CD8-positive, alpha-beta memory T cell (primary cell): ENCODE data around the gene DLX2. TPM values are rescaled to one million over a fixed set of nuclear protein-coding genes. Genes with fewer than 3 reads are reported as not detected.
"Not testable (repeated sequence)": the region's sequence is repeated elsewhere in the genome, so short reads cannot be mapped to it uniquely, and the experiment has no call there.

Source experiments
- CTCF ChIA-PET: fragments of 350-600 bp; sonication (Branson Sonifier 250); formaldehyde crosslinking; loops from one replicate; lab custom pipeline; 2021; ENCODE audit warnings: antibody characterized with exemption; lab: Charles Lee
- POLR2A ChIA-PET: fragments of 350-600 bp; sonication (Branson Sonifier 250); formaldehyde crosslinking; loops from one replicate; lab custom pipeline; 2021; ENCODE audit warnings: antibody characterized with exemption; lab: Charles Lee
- DNase-seq, 5 donors: peaks; one replicate each; pipeline versions ENCODE4 v3.0.0 to v3.0.0-alpha.2; 2020 to 2022; ENCODE audit warnings: mixed read lengths in 1 of 5
- H3K27ac ChIP-seq: one replicate; pipeline ENCODE4 v1.7.0; 2013; ENCODE audit warnings: low read depth, mild to moderate bottlenecking, low read length, moderate library complexity
- H3K27me3 ChIP-seq: 2 replicates; pipeline ENCODE4 v1.7.0; 2013; ENCODE audit warnings: low read length, mild to moderate bottlenecking; ENCODE audit not compliant: insufficient read depth, poor library complexity, severe bottlenecking
- H3K36me3 ChIP-seq: 2 replicates; pipeline ENCODE4 v1.7.0; 2013; ENCODE audit warnings: mild to moderate bottlenecking, low read length, moderate library complexity; ENCODE audit not compliant: insufficient read depth
- H3K4me1 ChIP-seq: 2 replicates; pipeline ENCODE4 v1.7.0; 2013; ENCODE audit warnings: mild to moderate bottlenecking, low read length, moderate library complexity; ENCODE audit not compliant: insufficient read depth
- H3K4me3 ChIP-seq: 2 replicates; pipeline ENCODE4 v1.7.0; 2013; ENCODE audit warnings: mild to moderate bottlenecking, low read length
- H3K9me3 ChIP-seq: 2 replicates; pipeline ENCODE4 v1.7.0; 2013; ENCODE audit warnings: mild to moderate bottlenecking, low read length
- H3K27ac Mint-ChIP-seq, 8 donors: one replicate each; pipeline ENCODE4 v1.8.0; 2020 to 2021; ENCODE audit warnings: mixed read lengths in 8 of 8, mild to moderate bottlenecking in 6 of 8, inconsistent platforms in 3 of 8, moderate library complexity in 3 of 8
- H3K27me3 Mint-ChIP-seq, 2 donors: one replicate each; pipeline ENCODE4 v1.8.0; 2020 to 2021; ENCODE audit warnings: mixed read lengths in 2 of 2, mild to moderate bottlenecking in 1 of 2, moderate library complexity in 1 of 2
- H3K36me3 Mint-ChIP-seq, 3 donors: one replicate each; pipeline ENCODE4 v1.8.0; 2020 to 2021; ENCODE audit warnings: mixed read lengths in 3 of 3, inconsistent platforms in 1 of 3, mild to moderate bottlenecking in 1 of 3
- H3K4me1 Mint-ChIP-seq, 3 donors: one replicate each; pipeline ENCODE4 v1.8.0; 2020 to 2021; ENCODE audit warnings: mixed read lengths in 3 of 3, inconsistent platforms in 1 of 3, mild to moderate bottlenecking in 1 of 3
- H3K4me3 Mint-ChIP-seq, 7 donors: one replicate each; pipeline ENCODE4 v1.8.0; 2020 to 2021; ENCODE audit warnings: mixed read lengths in 7 of 7, mild to moderate bottlenecking in 6 of 7, moderate library complexity in 4 of 7, inconsistent platforms in 2 of 7
- H3K9me3 Mint-ChIP-seq, 5 donors: one replicate each; pipeline ENCODE4 v1.8.0; 2020 to 2022; ENCODE audit warnings: mixed read lengths in 5 of 5, mild to moderate bottlenecking in 3 of 5, moderate library complexity in 2 of 5, inconsistent platforms in 1 of 5
- polyA plus RNA-seq: library from polyadenylated mRNA; unstranded; fragments of 300-500 nt; fragmentation: Illumina TruSeq; gene quantifications from one replicate; pipeline ENCODE4 v1.2.3, GENCODE V29; 2021
- total RNA-seq, 2 experiments: library from RNA; stranded (reverse); gene quantifications; one replicate each; pipeline ENCODE4 v1.2.3, GENCODE V29; 2021

The DLX2 gene
- total and polyA plus RNA-seq, 3 experiments from 2014 or later = 0.16 TPM; not detected in 2

- H3K9me3 ChIP-seq, H3K36me3 ChIP-seq, POLR2A ChIA-PET, H3K27ac ChIP-seq, H3K4me3 ChIP-seq, H3K9me3 Mint-ChIP-seq, H3K36me3 Mint-ChIP-seq, H3K4me3 Mint-ChIP-seq, DNase-seq, H3K4me1 Mint-ChIP-seq, H3K27ac Mint-ChIP-seq, H3K4me1 ChIP-seq, H3K27me3 ChIP-seq: not testable (repeated sequence)
- H3K27me3 Mint-ChIP-seq = peaks cover 19 to 46% of the 10 kb centered on the region in 2 donors
- CTCF ChIA-PET = interaction anchor here (0.7 to 2.9 kb wide), 9 partner anchors 10 to 410 kb away, joined by 3 to 8 read pairs (median 5); no protein-coding TSS in a partner anchor
These were observed 11.5 kb upstream of the DLX2 start for GRCh38 chr2:172114176-172114575.

DNA sequence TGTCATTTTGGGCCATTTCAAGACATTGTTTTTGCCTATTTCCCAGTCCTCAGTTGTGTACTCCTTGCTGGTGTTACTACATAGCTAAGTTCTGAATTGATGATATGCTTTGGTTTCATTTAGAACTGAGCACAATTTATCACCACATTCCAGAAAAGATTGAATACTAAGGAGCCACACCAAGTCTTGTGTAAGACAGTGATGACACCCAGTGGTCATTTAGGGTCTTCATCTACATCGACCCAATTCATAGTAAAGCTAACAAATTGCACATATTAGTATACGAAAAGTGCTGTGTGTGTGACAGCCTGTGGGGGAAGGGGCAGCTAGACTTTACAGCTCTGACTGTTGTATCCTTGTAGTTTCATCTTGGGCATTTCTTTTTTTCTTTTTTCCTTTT lies 10.9 kb upstream of the DLX2 start:
- H3K4me1 ChIP-seq = no peaks in the 10 kb centered on the region
- H3K4me1 Mint-ChIP-seq = peaks cover 0 to under 1% (median 0%) of the 10 kb centered on the region in 3 donors
- peaks cover 11% of the 10 kb centered on the region for H3K27me3 ChIP-seq
- CTCF ChIA-PET = interaction anchor here (0.7 to 2.9 kb wide), 9 partner anchors 9 to 410 kb away, joined by 3 to 8 read pairs (median 5); no protein-coding TSS in a partner anchor
- H3K4me3 Mint-ChIP-seq = no peak overlapping the region
- no peak overlapping the region for H3K27ac ChIP-seq
- H3K36me3 Mint-ChIP-seq = no peaks in the 10 kb centered on the region
- no peak overlapping the region for H3K27ac Mint-ChIP-seq
- H3K9me3 Mint-ChIP-seq = no peaks in the 10 kb centered on the region
- H3K4me3 ChIP-seq = no peak overlapping the region
- no peak for DNase-seq
- no peaks in the 10 kb centered on the region for H3K9me3 ChIP-seq
- POLR2A ChIA-PET = interaction anchor here (0.6 kb wide), 1 partner anchor 432 kb away, joined by 3 read pairs; no protein-coding TSS in a partner anchor
- H3K36me3 ChIP-seq = no peaks in the 10 kb centered on the region
- peaks cover 19 to 45% of the 10 kb centered on the region in 2 donors for H3K27me3 Mint-ChIP-seq

- CTCF ChIA-PET = no interaction called here
- Mint-ChIP-seq H3K27me3 (peaks cover 50 to 64% of the 10 kb centered on the region in 2 donors), H3K36me3 (no peaks in the 10 kb centered on the region), H3K4me3 (no peak overlapping the region), H3K9me3 (peaks cover 0 to 2% (median 0%) of the 10 kb centered on the region in 5 donors), H3K27ac (peak overlapping the region in 1 of 8 donors; percentile 75), H3K4me1 (peaks cover 12 to 27% (median 17%) of the 10 kb centered on the region in 3 donors)
- no peak for DNase-seq
- Histone ChIP-seq H3K36me3 (no peaks in the 10 kb centered on the region), H3K27ac (no peak overlapping the region), H3K4me1 (peaks cover 7% of the 10 kb centered on the region), H3K9me3 (no peaks in the 10 kb centered on the region), H3K4me3 (no peak overlapping the region), H3K27me3 (peaks cover 39% of the 10 kb centered on the region)
- POLR2A ChIA-PET = interaction anchor here (0.9 kb wide), 1 partner anchor 336 kb away, joined by 3 read pairs; no protein-coding TSS in a partner anchor
These were observed 7.5 kb upstream of the DLX2 start for GRCh38 chr2:172109988-172110811.

GRCh38 chr2:172109256-172109987 lies 6.7 kb upstream of the DLX2 start:
- Histone ChIP-seq H3K36me3 (no peaks in the 10 kb centered on the region), H3K9me3 (no peaks in the 10 kb centered on the region), H3K27ac (no peak overlapping the region), H3K4me3 (no peak overlapping the region), H3K27me3 (peaks cover 47% of the 10 kb centered on the region), H3K4me1 (peaks cover 7% of the 10 kb centered on the region)
- H3K4me3 Mint-ChIP-seq = no peak overlapping the region
- H3K36me3 Mint-ChIP-seq = no peaks in the 10 kb centered on the region
- peaks cover 0 to 4% (median 0%) of the 10 kb centered on the region in 5 donors for H3K9me3 Mint-ChIP-seq
- H3K27ac Mint-ChIP-seq = peak overlapping the region in 1 of 8 donors; percentile 75
- peaks cover 13 to 28% (median 18%) of the 10 kb centered on the region in 3 donors for H3K4me1 Mint-ChIP-seq
- POLR2A ChIA-PET = interaction anchor here (0.9 kb wide), 1 partner anchor 337 kb away, joined by 3 read pairs; no protein-coding TSS in a partner anchor
- DNase-seq = no peak
- H3K27me3 Mint-ChIP-seq = peaks cover 56 to 63% of the 10 kb centered on the region in 2 donors
- CTCF ChIA-PET = interaction anchor here (1.1 kb wide), 1 partner anchor 357 kb away, joined by 3 read pairs; no protein-coding TSS in a partner anchor

GRCh38 chr2:172108587-172108930 lies 5.9 kb upstream of the DLX2 start:
- H3K27ac Mint-ChIP-seq = peak overlapping the region in 3 of 8 donors; percentile 31 to 76 (median 46)
- H3K27me3 Mint-ChIP-seq = peaks cover 62 to 68% of the 10 kb centered on the region in 2 donors
- CTCF ChIA-PET = interaction anchor here (0.8 to 1.1 kb wide), 2 partner anchors 22 to 358 kb away, joined by 3 read pairs; no protein-coding TSS in a partner anchor

GRCh38 chr2:172107690-172108586 lies 5.2 kb upstream of the DLX2 start:
- no peak overlapping the region for H3K27ac ChIP-seq
- Mint-ChIP-seq H3K4me1 (peaks cover 27 to 42% (median 33%) of the 10 kb centered on the region in 3 donors), H3K27ac (peak overlapping the region in 3 of 8 donors; percentile 31 to 76 (median 46)), H3K36me3 (no peaks in the 10 kb centered on the region), H3K9me3 (peaks cover 0 to 6% (median 2%) of the 10 kb centered on the region in 5 donors), H3K4me3 (peak overlapping the region in 2 of 7 donors; percentile 73 to 85), H3K27me3 (peaks cover 68% of the 10 kb centered on the region in 2 donors)
- ChIA-PET CTCF (interaction anchor here (0.8 to 1.6 kb wide), 3 partner anchors 21 to 509 kb away, joined by 3 to 5 read pairs (median 3); no protein-coding TSS in a partner anchor), POLR2A (no interaction called here)
- H3K36me3 ChIP-seq = no peaks in the 10 kb centered on the region
- H3K9me3 ChIP-seq = no peaks in the 10 kb centered on the region
- peaks cover 62% of the 10 kb centered on the region for H3K27me3 ChIP-seq
- DNase-seq = no peak
- H3K4me1 ChIP-seq = peaks cover 21% of the 10 kb centered on the region
- H3K4me3 ChIP-seq = no peak overlapping the region

More at GRCh38 chr2:172108587-172108930, 5.9 kb upstream of the DLX2 start:
- Histone ChIP-seq H3K4me1 (peaks cover 15% of the 10 kb centered on the region), H3K4me3 (no peak overlapping the region), H3K27me3 (peaks cover 56% of the 10 kb centered on the region), H3K9me3 (no peaks in the 10 kb centered on the region), H3K36me3 (no peaks in the 10 kb centered on the region), H3K27ac (no peak overlapping the region)
- POLR2A ChIA-PET = no interaction called here
- H3K36me3 Mint-ChIP-seq = no peaks in the 10 kb centered on the region
- H3K4me1 Mint-ChIP-seq = peaks cover 21 to 36% (median 26%) of the 10 kb centered on the region in 3 donors
- H3K4me3 Mint-ChIP-seq = peak overlapping the region in 2 of 7 donors; percentile 34 to 85
- no peak for DNase-seq
- H3K9me3 Mint-ChIP-seq = peaks cover 0 to 6% (median 2%) of the 10 kb centered on the region in 5 donors
